Measurements from ENCODE around the gene ALK.

ALK gene

DNA sequence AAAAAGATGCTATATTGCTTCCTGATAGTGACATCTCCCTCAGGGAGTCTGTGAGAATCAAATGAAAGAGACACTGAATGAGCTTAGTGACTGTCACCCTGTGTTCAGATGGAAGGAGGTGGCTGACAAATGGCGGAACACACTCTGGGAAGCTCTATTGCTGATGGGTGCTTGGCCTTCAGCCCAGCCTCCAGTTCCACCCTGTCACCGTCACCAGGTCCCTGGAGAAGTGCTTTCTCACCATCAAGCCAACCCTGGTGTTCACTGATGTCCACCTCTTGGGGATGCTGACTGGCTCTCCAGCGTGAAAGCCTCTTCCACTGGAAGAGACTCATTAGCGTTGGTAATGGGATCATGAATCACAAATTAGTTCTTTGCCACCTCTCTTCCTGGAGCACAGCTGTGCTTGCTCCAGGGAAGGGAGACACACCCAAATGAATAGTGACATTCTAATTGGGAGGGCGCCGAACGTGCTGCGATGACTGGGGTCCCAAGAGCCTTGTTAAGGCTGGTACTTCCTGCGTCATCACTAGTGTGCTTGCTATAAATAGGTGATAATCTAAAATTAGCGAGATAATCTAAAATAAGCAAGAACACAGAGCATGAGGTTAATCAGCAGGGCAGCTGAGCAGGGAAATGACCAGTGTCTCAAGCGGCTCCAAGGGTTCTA is 652.2 kb downstream of the ALK start:
- TF ChIP-seq, protein P1, sequence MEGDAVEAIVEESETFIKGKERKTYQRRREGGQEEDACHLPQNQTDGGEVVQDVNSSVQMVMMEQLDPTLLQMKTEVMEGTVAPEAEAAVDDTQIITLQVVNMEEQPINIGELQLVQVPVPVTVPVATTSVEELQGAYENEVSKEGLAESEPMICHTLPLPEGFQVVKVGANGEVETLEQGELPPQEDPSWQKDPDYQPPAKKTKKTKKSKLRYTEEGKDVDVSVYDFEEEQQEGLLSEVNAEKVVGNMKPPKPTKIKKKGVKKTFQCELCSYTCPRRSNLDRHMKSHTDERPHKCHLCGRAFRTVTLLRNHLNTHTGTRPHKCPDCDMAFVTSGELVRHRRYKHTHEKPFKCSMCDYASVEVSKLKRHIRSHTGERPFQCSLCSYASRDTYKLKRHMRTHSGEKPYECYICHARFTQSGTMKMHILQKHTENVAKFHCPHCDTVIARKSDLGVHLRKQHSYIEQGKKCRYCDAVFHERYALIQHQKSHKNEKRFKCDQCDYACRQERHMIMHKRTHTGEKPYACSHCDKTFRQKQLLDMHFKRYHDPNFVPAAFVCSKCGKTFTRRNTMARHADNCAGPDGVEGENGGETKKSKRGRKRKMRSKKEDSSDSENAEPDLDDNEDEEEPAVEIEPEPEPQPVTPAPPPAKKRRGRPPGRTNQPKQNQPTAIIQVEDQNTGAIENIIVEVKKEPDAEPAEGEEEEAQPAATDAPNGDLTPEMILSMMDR (conservative IDR thresholded peaks at IDR 0.05): no peak
- no peak overlapping the region for H3K27ac ChIP-seq

DNA sequence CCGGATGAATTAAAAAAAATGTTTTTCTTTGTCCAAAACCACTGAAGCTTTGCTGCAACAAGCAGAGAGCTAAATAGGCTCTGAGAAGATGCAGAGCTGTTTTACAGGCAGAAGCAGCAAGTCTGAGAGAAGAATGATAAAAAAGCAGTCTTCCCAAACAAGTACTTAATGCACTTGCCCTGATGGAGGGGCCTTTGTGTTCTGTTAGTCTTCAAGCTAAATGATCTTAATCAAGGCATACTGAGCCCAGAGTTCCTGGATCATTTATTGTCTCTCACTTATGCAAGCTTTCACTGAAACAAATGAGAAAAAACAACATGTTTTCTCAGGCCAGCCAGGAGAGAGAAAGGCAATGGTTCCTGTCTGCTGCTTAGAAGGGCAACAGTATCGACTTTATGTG is 653.7 kb downstream of the ALK start:
- TF ChIP-seq, protein P1 (conservative IDR thresholded peaks at IDR 0.05): no peak
- no peak overlapping the region for H3K27ac ChIP-seq

DNA sequence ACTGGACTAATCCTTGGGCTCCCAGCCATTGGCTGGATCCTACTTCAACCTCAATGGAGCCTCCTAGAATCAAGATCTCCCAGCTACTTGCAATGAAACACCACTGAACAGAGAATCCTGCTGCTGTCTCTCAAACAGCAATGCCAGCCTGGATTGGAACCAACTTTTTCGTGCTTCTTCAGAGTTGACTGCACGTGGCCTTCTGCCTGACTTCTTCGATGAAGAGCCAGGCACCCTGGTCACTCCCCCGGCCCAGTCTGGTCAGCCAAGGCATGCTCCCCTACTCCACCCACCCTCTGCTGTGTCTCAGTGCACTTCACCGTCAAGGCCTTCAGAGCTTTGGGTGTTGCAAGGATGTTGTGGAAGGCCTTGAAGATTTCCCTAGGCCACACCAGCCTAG is 657.5 kb downstream of the ALK start:
- TF ChIP-seq, protein P1 (conservative IDR thresholded peaks at IDR 0.05): no peak
- no peak overlapping the region for H3K27ac ChIP-seq

DNA sequence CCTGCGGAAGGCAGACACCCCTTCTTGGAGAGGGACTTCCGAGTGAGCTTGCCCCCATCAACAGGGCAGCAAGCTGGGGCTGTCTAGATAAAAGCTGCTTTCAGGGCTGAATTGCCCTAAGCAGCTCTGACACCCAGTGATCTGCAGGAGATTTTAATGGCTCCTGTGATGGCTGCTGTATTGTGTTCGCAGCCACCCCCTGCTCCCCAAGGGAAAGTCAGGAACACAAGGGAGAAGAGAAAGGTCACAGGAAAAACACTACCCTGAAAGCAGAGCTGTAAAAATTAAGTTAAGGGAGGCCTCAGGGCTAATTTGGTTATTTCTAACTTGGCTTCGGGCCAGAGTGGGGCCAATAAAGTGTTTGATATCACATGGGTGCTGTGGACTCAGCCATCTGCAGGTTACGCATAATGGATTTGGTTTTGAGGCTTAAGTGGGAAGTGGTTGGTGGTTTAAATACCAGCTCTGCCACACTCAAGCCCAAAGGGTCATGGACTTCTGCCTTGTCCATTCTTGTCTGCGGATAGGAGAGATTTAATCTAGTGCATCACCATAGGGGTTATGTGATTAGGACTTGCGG is 658.6 kb downstream of the ALK start:
- TF ChIP-seq, protein P1 (conservative IDR thresholded peaks at IDR 0.05): no peak
- H3K27ac ChIP-seq: no peak overlapping the region

DNA sequence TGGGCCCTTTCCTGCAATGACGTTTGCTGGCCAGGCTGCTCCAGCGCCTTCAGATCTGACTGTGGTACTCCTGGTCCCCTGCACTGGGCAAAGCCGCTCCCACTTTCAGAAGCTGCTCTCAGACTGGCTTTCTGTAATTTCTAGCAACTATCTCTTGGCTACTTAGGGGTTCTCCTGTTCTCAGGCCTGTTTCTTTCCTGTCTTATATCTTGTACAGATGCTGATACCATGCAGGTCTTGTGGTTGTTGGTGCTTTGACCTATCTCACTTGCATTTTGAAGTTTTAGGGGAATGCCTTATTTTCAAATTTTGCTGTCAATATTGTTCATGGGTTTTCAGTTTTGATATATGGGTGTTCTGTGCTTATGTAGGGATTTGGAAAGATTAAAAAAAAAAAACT is 660.4 kb downstream of the ALK start:
- TF ChIP-seq, protein P1 (conservative IDR thresholded peaks at IDR 0.05): no peak
- no peak overlapping the region for H3K27ac ChIP-seq

DNA sequence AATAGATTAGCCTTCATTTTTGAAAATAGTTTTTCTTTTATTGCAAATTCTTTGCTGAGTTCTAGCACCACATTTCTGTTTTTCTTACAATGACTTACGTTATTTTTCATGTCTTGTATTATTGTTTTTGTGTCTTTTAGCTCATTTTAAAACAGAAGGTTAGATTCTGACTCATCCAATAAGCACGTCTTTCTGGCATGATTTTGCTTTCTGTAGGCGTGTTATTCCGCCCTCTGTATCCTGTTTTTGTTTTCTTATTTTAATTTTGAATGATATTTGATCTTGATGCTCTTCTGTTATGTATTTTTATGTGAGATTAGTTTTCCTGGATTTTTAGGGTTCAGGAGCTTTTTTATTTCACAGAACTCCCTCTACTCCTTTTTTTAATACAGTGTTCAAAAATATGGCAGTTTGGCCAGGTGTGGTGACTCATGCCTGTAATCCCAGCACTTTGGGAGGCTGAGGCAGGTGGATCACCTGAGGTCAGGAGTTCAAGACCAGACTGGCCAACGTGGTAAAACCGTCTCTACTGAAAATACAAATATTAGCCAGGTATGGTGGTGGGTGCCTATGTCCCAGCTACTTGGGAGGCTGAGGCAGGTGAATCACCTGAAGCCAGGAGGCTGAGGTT is 661.1 kb downstream of the ALK start:
- TF ChIP-seq, protein P1 (conservative IDR thresholded peaks at IDR 0.05): no peak
- H3K27ac ChIP-seq: no peak overlapping the region

DNA sequence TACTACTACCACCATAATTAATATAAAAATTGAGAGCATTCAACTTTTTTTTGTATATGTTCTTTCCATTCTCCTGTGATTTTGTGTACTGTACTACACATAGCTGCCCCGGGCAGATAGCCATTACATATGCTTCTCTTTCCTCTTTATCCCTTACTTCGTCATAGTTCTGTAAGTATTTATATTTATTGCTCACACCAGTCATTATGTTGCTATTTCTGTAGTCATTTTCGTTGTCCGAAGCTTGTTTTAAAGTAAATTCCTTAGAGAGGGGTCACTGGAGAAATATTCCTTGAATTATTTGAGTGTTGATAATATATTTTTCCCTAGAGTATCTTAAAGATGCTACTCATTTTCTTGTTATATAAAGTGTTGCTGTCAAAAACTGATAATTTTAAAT is 662.2 kb downstream of the ALK start:
- H3K27ac ChIP-seq: no peak overlapping the region
- TF ChIP-seq, protein P1 (conservative IDR thresholded peaks at IDR 0.05): no peak
